DND-41 (cell line): ENCODE measurements around the gene MAGOHB.

Source experiments
- ATAC-seq: fragments of 200-7000 bp; cut with Tn5 transposase; 3 replicates; pipeline ENCODE4 v1.9.1; 2021; ENCODE audit warnings: low read depth; ENCODE audit not compliant: insufficient read depth
- DNase-seq: peaks from one replicate; pipeline ENCODE4 v3.0.0-alpha.2; 2020
- H2AFZ ChIP-seq: 2 replicates; pipeline ENCODE4 v1.6.0; 2012; ENCODE audit warnings: low read depth, low read length
- H3K27ac ChIP-seq: 2 replicates; pipeline ENCODE4 v1.5.1; 2012; ENCODE audit warnings: low read length, inconsistent platforms
- H3K27me3 ChIP-seq: fragments of 200-600 bp; sonication (generic); 2 replicates; pipeline ENCODE4 v1.6.0; 2012; ENCODE audit warnings: low read length, mild to moderate bottlenecking, inconsistent platforms; ENCODE audit not compliant: insufficient read depth, poor library complexity
- H3K36me3 ChIP-seq: 2 replicates; pipeline ENCODE4 v1.5.1; 2012; ENCODE audit warnings: low read length, inconsistent platforms; ENCODE audit not compliant: insufficient read depth
- H3K4me1 ChIP-seq: 2 replicates; pipeline ENCODE4 v1.5.1; 2012; ENCODE audit warnings: mild to moderate bottlenecking, low read length; ENCODE audit not compliant: insufficient read depth
- H3K4me2 ChIP-seq: 2 replicates; pipeline ENCODE4 v1.6.0; 2012; ENCODE audit warnings: mild to moderate bottlenecking, moderate library complexity, low read length, inconsistent platforms; ENCODE audit not compliant: insufficient read depth
- H3K4me3 ChIP-seq, 2 experiments: fragments of 200-600 bp in 1 of 2; shearing (Covaris generic) in 1 of 2; 2 replicates each; pipeline ENCODE4 v1.5.1; 2012 to 2016; ENCODE audit warnings: inconsistent platforms in 2 of 2, low read length in 2 of 2, mild to moderate bottlenecking in 2 of 2, low read depth in 1 of 2, moderate library complexity in 1 of 2
- H3K79me2 ChIP-seq: 2 replicates; pipeline ENCODE4 v1.6.0; 2012; ENCODE audit warnings: low read length, inconsistent platforms; ENCODE audit not compliant: insufficient read depth
- H3K9ac ChIP-seq: 2 replicates; pipeline ENCODE4 v1.6.0; 2012; ENCODE audit warnings: low read depth, mild to moderate bottlenecking, inconsistent platforms, low read length, moderate library complexity
- H3K9me3 ChIP-seq: 2 replicates; pipeline ENCODE4 v1.5.1; 2012; ENCODE audit warnings: low read length, moderate library complexity, mild to moderate bottlenecking, inconsistent platforms; ENCODE audit not compliant: insufficient read depth, severe bottlenecking
- H4K20me1 ChIP-seq: 2 replicates; pipeline ENCODE4 v1.6.0; 2012; ENCODE audit warnings: low read length; ENCODE audit not compliant: insufficient read depth
- CTCF ChIP-seq: IDR thresholded peaks from 2 replicates; pipeline ENCODE4 v1.5.1; 2012; ENCODE audit warnings: borderline replicate concordance, low read length, moderate library complexity, mild to moderate bottlenecking; ENCODE audit not compliant: poor library complexity, severe bottlenecking; ENCODE audit errors: extremely low read depth
- EZH2 ChIP-seq: IDR thresholded peaks from 3 replicates; pipeline ENCODE4 v1.6.1; 2012; ENCODE audit warnings: borderline replicate concordance, low read depth, mild to moderate bottlenecking, moderate library complexity, low read length, inconsistent platforms; ENCODE audit not compliant: severe bottlenecking

Gene MAGOHB

GRCh38 chr12:10600988-10601387 is 12.4 kb downstream of the MAGOHB start:
- Histone ChIP-seq H3K9me3 (no peaks in the 10 kb centered on the region), H4K20me1 (no peaks in the 10 kb centered on the region), H3K27me3 (no peaks in the 10 kb centered on the region), H2AFZ (no peak overlapping the region), H3K4me3 (no peak overlapping the region), H3K36me3 (peaks cover 18% of the 10 kb centered on the region; the same call in 1 of the 2 replicates), H3K4me1 (no peaks in the 10 kb centered on the region), H3K4me2 (no peak overlapping the region), H3K27ac (no peak overlapping the region), H3K79me2 (no peaks in the 10 kb centered on the region), H3K9ac (no peak overlapping the region)
- no peak for ATAC-seq
- no peak for TF ChIP-seq CTCF
- no peak for DNase-seq

- ATAC-seq (no peak), DNase-seq (no peak)
- TF ChIP-seq EZH2 (no peak), CTCF (no peak)
- no peak overlapping the region for H3K27ac ChIP-seq
- H3K79me2 ChIP-seq, result no peaks in the 10 kb centered on the region
- peaks cover 8% of the 10 kb centered on the region; the same call in 1 of the 2 replicates for H3K36me3 ChIP-seq
- no peak overlapping the region for H2AFZ ChIP-seq
- no peak overlapping the region for H3K4me2 ChIP-seq
- H3K9me3 ChIP-seq, result no peaks in the 10 kb centered on the region
- no peak overlapping the region for H3K4me3 ChIP-seq
- H3K4me1 ChIP-seq, result no peaks in the 10 kb centered on the region
- H4K20me1 ChIP-seq, result no peaks in the 10 kb centered on the region
- no peaks in the 10 kb centered on the region for H3K27me3 ChIP-seq
- H3K9ac ChIP-seq, result no peak overlapping the region
Observed at GRCh38 chr12:10595881-10596280, 17.5 kb downstream of the MAGOHB start.

- Histone ChIP-seq H3K4me2 (no peak overlapping the region), H3K4me1 (no peaks in the 10 kb centered on the region), H3K9ac (no peak overlapping the region), H2AFZ (no peak overlapping the region), H3K79me2 (no peaks in the 10 kb centered on the region), H3K9me3 (no peaks in the 10 kb centered on the region), H3K27me3 (no peaks in the 10 kb centered on the region), H3K27ac (no peak overlapping the region), H3K4me3 (no peak overlapping the region), H4K20me1 (no peaks in the 10 kb centered on the region), H3K36me3 (0 out of 2 replicates have a peak, but pooled peaks cover 5% of the 10 kb centered on the region)
- DNase-seq (no peak), ATAC-seq (no peak)
- no peak for TF ChIP-seq CTCF
- no peak for TF ChIP-seq EZH2
Observed at GRCh38 chr12:10590966-10591365, 22.4 kb downstream of the MAGOHB start.

- no peak overlapping the region for H3K4me2 ChIP-seq
Observed at GRCh38 chr12:10584415-10584814, 29.0 kb downstream of the MAGOHB start.

More at GRCh38 chr12:10584415-10584814, 29.0 kb downstream of the MAGOHB start:
- Histone ChIP-seq H3K27ac (no peak overlapping the region), H3K4me1 (no peaks in the 10 kb centered on the region), H3K27me3 (no peaks in the 10 kb centered on the region), H3K4me3 (no peak overlapping the region), H4K20me1 (no peaks in the 10 kb centered on the region), H3K79me2 (no peaks in the 10 kb centered on the region), H2AFZ (no peak overlapping the region), H3K36me3 (peaks cover 6% of the 10 kb centered on the region; the same call in 1 of the 2 replicates), H3K9ac (no peak overlapping the region), H3K9me3 (no peaks in the 10 kb centered on the region)
- no peak for DNase-seq
- TF ChIP-seq CTCF, result no peak
- TF ChIP-seq EZH2, result no peak
- no peak for ATAC-seq
